OCI-LY3 (cell line): Measurements from ENCODE around the gene CPNE2.

Source experiments
- CTCF ChIP-seq: fragments of 200-600, 300-600 bp; sonication (generic); IDR thresholded peaks from 2 replicates; pipeline ENCODE4 v1.5.1; 2014; ENCODE audit warnings: antibody characterized with exemption, low read length, low read depth
- EZH2phosphoT487 ChIP-seq: fragments of 200-600 bp; shearing (Covaris generic); IDR thresholded peaks from 2 replicates; pipeline ENCODE4 v1.6.1; 2018; ENCODE audit warnings: antibody characterized with exemption, mixed run types, low read depth

GRCh38 chr16:57060323-57061083 lies 31.9 kb upstream of the CPNE2 start:
- no peak for TF ChIP-seq CTCF
- TF ChIP-seq EZH2phosphoT487, result no peak
